H1 (cell line): Measurements from ENCODE around the gene OST4. TPM values are rescaled to one million over a fixed set of nuclear protein-coding genes. Genes with fewer than 3 reads are reported as not detected.

Source experiments
- CTCF ChIA-PET: fragments of 300-600 bp; sonication (Branson Sonifier 250); formaldehyde crosslinking; loops from one replicate; lab custom pipeline; 2021; ENCODE audit not compliant: partially characterized antibody; lab: Charles Lee
- POLR2A ChIA-PET: fragments of 300-600 bp; sonication (Branson Sonifier 250); formaldehyde crosslinking; loops from one replicate; lab custom pipeline; 2021; ENCODE audit warnings: inconsistent platforms; ENCODE audit not compliant: partially characterized antibody; lab: Charles Lee
- DNase-seq, 2 experiments: peaks; one replicate each; pipeline versions ENCODE4 v3.0.0 to v3.0.0-alpha.2; 2010 to 2022; ENCODE audit warnings: low spot score in 2 of 2, low read depth in 1 of 2, mixed read lengths in 1 of 2
- FAIRE-seq: peaks from 2 replicates; lab custom pipeline; 2011; peaks lifted over from hg19 to GRCh38; lab: Jason Lieb, UNC
- H2AFZ ChIP-seq: 2 replicates; pipeline ENCODE4 v1.8.1; 2012; ENCODE audit warnings: low read length, inconsistent platforms
- H2AK5ac ChIP-seq: 2 replicates; pipeline ENCODE4 v1.6.1; 2013; ENCODE audit warnings: low read depth, low read length
- H2BK120ac ChIP-seq: replicated peaks from 2 replicates; pipeline ENCODE3; 2013; ENCODE audit warnings: low read depth, low read length, inconsistent platforms
- H2BK12ac ChIP-seq: 2 replicates; pipeline ENCODE4 v1.6.1; 2013; ENCODE audit warnings: low read depth, low read length
- H2BK15ac ChIP-seq: 2 replicates; pipeline ENCODE4 v1.6.1; 2013; ENCODE audit warnings: low read length
- H2BK20ac ChIP-seq: 2 replicates; pipeline ENCODE4 v1.6.1; 2013; ENCODE audit warnings: low read length
- H2BK5ac ChIP-seq: 2 replicates; pipeline ENCODE4 v1.6.1; 2013; ENCODE audit warnings: low read depth, low read length
- H3K14ac ChIP-seq: 2 replicates; pipeline ENCODE4 v1.6.1; 2013; ENCODE audit warnings: inconsistent platforms; ENCODE audit not compliant: insufficient read length
- H3K18ac ChIP-seq: 2 replicates; pipeline ENCODE4 v1.6.1; 2013; ENCODE audit warnings: low read length; ENCODE audit errors: extremely low read depth
- H3K23ac ChIP-seq: 2 replicates; pipeline ENCODE4 v1.6.1; 2013; ENCODE audit warnings: inconsistent platforms; ENCODE audit not compliant: insufficient read length
- H3K23me2 ChIP-seq: 2 replicates; pipeline ENCODE4 v1.6.1; 2013; ENCODE audit warnings: low read depth, low read length
- H3K27ac ChIP-seq: 2 replicates; pipeline ENCODE4 v1.6.1; 2011; ENCODE audit warnings: low read depth, low read length, inconsistent platforms
- H3K27me3 ChIP-seq, 4 experiments: replicated peaks in 1 of 4; 1 replicate in 1 of 4; 2 replicates in 3 of 4; pipeline versions ENCODE4 v1.6.1 to v1.8.1; 2011 to 2013; ENCODE audit warnings: low read length in 3 of 4, mild to moderate bottlenecking in 3 of 4, inconsistent platforms in 2 of 4, mixed read lengths in 2 of 4, moderate library complexity in 1 of 4; ENCODE audit not compliant: control insufficient read depth in 3 of 4, insufficient read depth in 3 of 4; ENCODE audit errors: extremely low read depth in 1 of 4
- H3K36me3 ChIP-seq, 4 experiments: 2 replicates each; pipeline versions ENCODE4 v1.6.1 to v1.8.1; 2011 to 2013; ENCODE audit warnings: mild to moderate bottlenecking in 4 of 4, low read length in 3 of 4, moderate library complexity in 2 of 4, control low read depth in 1 of 4, inconsistent platforms in 1 of 4; ENCODE audit not compliant: insufficient read depth in 4 of 4, control insufficient read depth in 2 of 4
- H3K4ac ChIP-seq: replicated peaks from 2 replicates; pipeline ENCODE3; 2013; ENCODE audit warnings: low read length, low read depth, mixed read lengths, inconsistent platforms; ENCODE audit not compliant: insufficient read length
- H3K4me1 ChIP-seq, 4 experiments: replicated peaks in 1 of 4; 1 replicate in 1 of 4; 2 replicates in 3 of 4; pipeline versions ENCODE4 v1.6.1 to v1.8.1; 2011 to 2013; ENCODE audit warnings: low read length in 3 of 4, inconsistent platforms in 2 of 4, mixed read lengths in 1 of 4; ENCODE audit not compliant: insufficient read depth in 4 of 4, control insufficient read depth in 3 of 4
- H3K4me2 ChIP-seq, 2 experiments: 2 replicates each; pipeline versions ENCODE4 v1.6.1 to v1.8.1; 2011 to 2013; ENCODE audit warnings: low read depth in 2 of 2, low read length in 2 of 2, control low read depth in 1 of 2, inconsistent platforms in 1 of 2, mild to moderate bottlenecking in 1 of 2; ENCODE audit not compliant: insufficient read depth in 1 of 2
- H3K4me3 ChIP-seq, 4 experiments: fragments of 200-600, 300-600 bp in 1 of 4; sonication (generic), shearing (Covaris generic), sonication (Bioruptor Twin) in 1 of 4; 2 replicates each; pipeline versions ENCODE4 v1.5.1 to v1.8.1; 2011 to 2016; ENCODE audit warnings: low read length in 4 of 4, low read depth in 3 of 4, control low read depth in 2 of 4, inconsistent platforms in 2 of 4, mild to moderate bottlenecking in 2 of 4, mixed read lengths in 1 of 4, moderate library complexity in 1 of 4; ENCODE audit not compliant: insufficient read depth in 2 of 4; ENCODE audit errors: extremely low read depth in 1 of 4
- H3K56ac ChIP-seq: replicated peaks from 2 replicates; pipeline ENCODE3; 2013; ENCODE audit warnings: low read depth, mild to moderate bottlenecking, mixed read lengths, low read length, inconsistent platforms; ENCODE audit not compliant: insufficient read length
- H3K79me1 ChIP-seq: 2 replicates; pipeline ENCODE4 v1.6.1; 2013; ENCODE audit warnings: low read depth, low read length, control low read depth
- H3K79me2 ChIP-seq, 2 experiments: 2 replicates each; pipeline versions ENCODE4 v1.6.1 to v1.8.1; 2012 to 2013; ENCODE audit warnings: low read length in 2 of 2, mild to moderate bottlenecking in 2 of 2, inconsistent platforms in 1 of 2; ENCODE audit not compliant: insufficient read depth in 2 of 2, control insufficient read depth in 1 of 2
- H3K9ac ChIP-seq, 4 experiments: replicated peaks in 1 of 4; 1 replicate in 1 of 4; 2 replicates in 3 of 4; pipeline versions ENCODE4 v1.6.1 to v1.8.1; 2011 to 2013; ENCODE audit warnings: low read depth in 3 of 4, low read length in 3 of 4, control low read depth in 2 of 4, mild to moderate bottlenecking in 2 of 4, moderate library complexity in 2 of 4, inconsistent platforms in 1 of 4; ENCODE audit errors: extremely low read depth in 1 of 4
- H3K9me3 ChIP-seq, 2 experiments: 2 replicates each; pipeline versions ENCODE4 v1.6.1 to v1.8.1; 2012 to 2013; ENCODE audit warnings: mild to moderate bottlenecking in 2 of 2, moderate library complexity in 2 of 2, control low read depth in 1 of 2, inconsistent platforms in 1 of 2, low read depth in 1 of 2, low read length in 1 of 2, mixed read lengths in 1 of 2; ENCODE audit not compliant: insufficient read depth in 2 of 2
- H4K20me1 ChIP-seq, 2 experiments: replicated peaks in 1 of 2; 2 replicates each; pipeline versions ENCODE3 to v1.8.1; 2011 to 2013; ENCODE audit warnings: inconsistent platforms in 2 of 2, low read length in 2 of 2, mild to moderate bottlenecking in 1 of 2; ENCODE audit not compliant: insufficient read depth in 2 of 2, control insufficient read depth in 1 of 2
- H4K5ac ChIP-seq: 2 replicates; pipeline ENCODE4 v1.6.1; 2013; ENCODE audit warnings: low read length, low read depth, mixed read lengths, inconsistent platforms; ENCODE audit not compliant: insufficient read length
- H4K8ac ChIP-seq: 2 replicates; pipeline ENCODE4 v1.8.0; 2013; ENCODE audit warnings: mild to moderate bottlenecking, moderate library complexity, low read length, inconsistent platforms; ENCODE audit not compliant: insufficient read depth; ENCODE audit errors: extremely low read depth
- H4K91ac ChIP-seq: replicated peaks from 2 replicates; pipeline ENCODE3; 2013; ENCODE audit warnings: low read length, mixed read lengths, inconsistent platforms; ENCODE audit not compliant: insufficient read length
- CBX5 ChIP-seq: fragments of 300-800, 300-1000 bp; sonication (generic); IDR thresholded peaks from 2 replicates; pipeline ENCODE4 v1.7.1; 2016; ENCODE audit warnings: antibody characterized with exemption, low read length, low read depth
- JUND ChIP-seq: IDR thresholded peaks from 2 replicates; pipeline ENCODE4 v1.6.1; 2011; ENCODE audit warnings: mild to moderate bottlenecking, improper control_type of control experiment, low read length
- KDM1A ChIP-seq: fragments of 200-600, 300-600 bp; sonication (generic); IDR thresholded peaks from 2 replicates; pipeline ENCODE4 v1.7.1; 2016; ENCODE audit warnings: mild to moderate bottlenecking, low read length, borderline replicate concordance
- NANOG ChIP-seq: IDR thresholded peaks from 2 replicates; pipeline ENCODE4 v1.6.1; 2011; ENCODE audit warnings: low read length, low read depth, mild to moderate bottlenecking, inconsistent platforms; ENCODE audit not compliant: insufficient read depth, poor library complexity, severe bottlenecking
- POLR2A ChIP-seq, 2 experiments: IDR thresholded peaks; 1 replicate in 1 of 2; 2 replicates in 1 of 2; pipeline ENCODE4 v1.6.1; 2011; ENCODE audit warnings: low read depth in 2 of 2, low read length in 2 of 2, mild to moderate bottlenecking in 2 of 2; ENCODE audit errors: control extremely low read depth in 1 of 2
- RBBP5 ChIP-seq: IDR thresholded peaks from 2 replicates; pipeline ENCODE4 v1.7.1; 2012; ENCODE audit warnings: low read depth, mild to moderate bottlenecking, inconsistent platforms, low read length, moderate library complexity, borderline replicate concordance
- SP2 ChIP-seq: IDR thresholded peaks from 2 replicates; pipeline ENCODE4 v1.6.1; 2012; ENCODE audit warnings: mild to moderate bottlenecking, low read length, inconsistent platforms
- SP4 ChIP-seq: IDR thresholded peaks from 2 replicates; pipeline ENCODE4 v1.6.1; 2012; ENCODE audit warnings: low read length, inconsistent platforms
- WGBS, 2 experiments: shearing (Covaris generic) in 1 of 2; methylation state at CpG; one replicate each; pipeline versions ENCODE4 v1.1.6 to v1.1.7; 2013 to 2015; ENCODE audit warnings: low lambda C conversion rate in 2 of 2, mixed read lengths in 2 of 2, inconsistent platforms in 1 of 2, low coverage in 1 of 2, missing lambda C conversion rate in 1 of 2; ENCODE audit not compliant: insufficient replicate concordance in 2 of 2, insufficient coverage in 1 of 2, insufficient read length in 1 of 2; ENCODE audit errors: extremely low coverage in 1 of 2, missing lambda C conversion rate in 1 of 2; 5-methylcytosine and 5-hydroxymethylcytosine counted together
- polyA plus RNA-seq, 7 experiments: library from polyadenylated mRNA; depleted of rRNA in 3 of 7; stranded (reverse) in 5 of 7; unstranded in 2 of 7; fragments of >200 nt in 5 of 7; fragments of 200-250 nt in 2 of 7; gene quantifications; 1 replicate in 5 of 7; 2 replicates in 1 of 7; 4 replicates in 1 of 7; pipeline versions ENCODE4 v1.2.1 to v1.2.3, GENCODE V29; 2011 to 2013; ENCODE audit warnings: missing spikeins in 2 of 7, mixed read lengths in 2 of 7
- total RNA-seq: library from RNA; stranded (reverse); fragmentation: NEBNext Ultra II Directional; extraction: Animal tissue kit (Norgen Biotek cat#: 25700); gene quantifications from 2 replicates; pipeline ENCODE4 v1.2.1, GENCODE V29; 2021
- TF ChIP-seq, protein P1 (sequence below): IDR thresholded peaks from 2 replicates; pipeline ENCODE4 v1.6.1; 2012; ENCODE audit warnings: low read length, inconsistent platforms
- TF ChIP-seq, protein P2 (sequence below): IDR thresholded peaks from 2 replicates; pipeline ENCODE4 v1.6.1; 2012; ENCODE audit warnings: inconsistent platforms

Gene OST4
- total and polyA plus RNA-seq, 2 of the 8 experiments (the other 6 are each of a cell fraction or from before 2014, with no cell fraction given): 225 to 865 TPM

DNA sequence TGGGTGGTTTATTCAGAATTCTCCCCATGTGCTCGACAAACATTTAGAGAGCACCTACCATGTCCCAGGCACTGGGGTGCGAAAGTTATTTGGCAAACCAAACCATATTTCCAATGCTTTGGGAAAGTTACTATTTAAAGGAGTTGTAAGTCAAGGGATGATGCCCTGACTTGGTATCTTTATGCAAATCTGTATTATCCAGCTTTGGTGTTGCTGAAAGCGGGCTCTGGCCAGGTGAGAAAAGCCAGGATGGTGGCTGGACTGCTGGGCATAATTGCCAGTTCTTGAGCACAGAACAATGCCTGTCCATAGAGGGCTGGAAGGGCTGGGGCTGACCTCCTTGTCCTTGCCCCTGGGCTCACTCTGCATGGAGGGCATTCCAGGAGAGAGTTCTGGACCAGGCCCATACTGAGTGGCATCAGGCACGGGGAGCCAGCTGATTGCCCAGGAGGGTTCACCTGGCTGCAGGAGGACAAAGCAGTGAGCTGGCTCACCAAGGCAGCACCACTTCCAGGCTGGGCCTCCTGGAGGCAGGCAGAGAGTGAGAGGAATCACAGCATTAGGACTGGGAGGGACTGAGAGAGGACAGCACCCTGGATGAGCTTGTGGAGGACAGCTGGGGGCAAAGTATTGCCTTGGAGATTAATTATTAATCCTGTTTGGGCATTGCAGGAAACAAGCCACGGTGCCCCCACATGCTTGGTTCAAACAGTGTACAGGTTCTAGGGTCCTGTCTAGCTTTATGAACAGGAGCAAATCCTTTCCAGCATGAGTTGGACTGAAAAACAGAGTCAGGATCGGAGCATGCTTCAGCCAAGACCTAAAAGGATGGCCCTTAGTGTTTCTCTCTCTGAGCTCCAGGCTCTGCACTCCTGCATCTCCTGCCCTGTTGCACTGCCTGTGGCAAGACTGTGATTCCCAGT is 22.2 kb upstream of the OST4 start:
- H2BK20ac ChIP-seq: no peak overlapping the region
- peaks cover 0 to 2% (median under 1%) of the 10 kb centered on the region in 4 experiments; a peak in 2 of 7 replicates for H3K4me1 ChIP-seq
- no peak overlapping the region for H3K14ac ChIP-seq
- DNase-seq (no peak), FAIRE-seq (no peak)
- H3K56ac ChIP-seq: no peak overlapping the region
- H3K79me2 ChIP-seq: no peaks in the 10 kb centered on the region
- H4K5ac ChIP-seq: no peak overlapping the region
- H4K8ac ChIP-seq: no peak overlapping the region
- H2AK5ac ChIP-seq: no peak overlapping the region
- H3K23ac ChIP-seq: no peak overlapping the region
- H3K23me2 ChIP-seq: no peaks in the 10 kb centered on the region
- peaks cover 1 to 6% of the 10 kb centered on the region in 2 experiments for H4K20me1 ChIP-seq
- no peak overlapping the region for H3K27ac ChIP-seq
- no peak overlapping the region for H2BK120ac ChIP-seq
- no peak for TF ChIP-seq RBBP5
- TF ChIP-seq NANOG: no peak
- TF ChIP-seq KDM1A: no peak
- no peak for TF ChIP-seq SP4
- TF ChIP-seq JUND: no peak
- no peak for TF ChIP-seq CBX5
- no peak for TF ChIP-seq POLR2A (IDR thresholded peaks at IDR 0.05; ENCODE audit: control extremely low read depth in 1 of 2, low read depth in 2 of 2, low read length in 2 of 2)
- no peak for TF ChIP-seq SP2
- TF ChIP-seq, protein P1, sequence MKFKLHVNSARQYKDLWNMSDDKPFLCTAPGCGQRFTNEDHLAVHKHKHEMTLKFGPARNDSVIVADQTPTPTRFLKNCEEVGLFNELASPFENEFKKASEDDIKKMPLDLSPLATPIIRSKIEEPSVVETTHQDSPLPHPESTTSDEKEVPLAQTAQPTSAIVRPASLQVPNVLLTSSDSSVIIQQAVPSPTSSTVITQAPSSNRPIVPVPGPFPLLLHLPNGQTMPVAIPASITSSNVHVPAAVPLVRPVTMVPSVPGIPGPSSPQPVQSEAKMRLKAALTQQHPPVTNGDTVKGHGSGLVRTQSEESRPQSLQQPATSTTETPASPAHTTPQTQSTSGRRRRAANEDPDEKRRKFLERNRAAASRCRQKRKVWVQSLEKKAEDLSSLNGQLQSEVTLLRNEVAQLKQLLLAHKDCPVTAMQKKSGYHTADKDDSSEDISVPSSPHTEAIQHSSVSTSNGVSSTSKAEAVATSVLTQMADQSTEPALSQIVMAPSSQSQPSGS: no peak
- TF ChIP-seq, protein P2, sequence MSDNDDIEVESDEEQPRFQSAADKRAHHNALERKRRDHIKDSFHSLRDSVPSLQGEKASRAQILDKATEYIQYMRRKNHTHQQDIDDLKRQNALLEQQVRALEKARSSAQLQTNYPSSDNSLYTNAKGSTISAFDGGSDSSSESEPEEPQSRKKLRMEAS: no peak
- ChIA-PET POLR2A (interaction anchor here (1.1 to 1.5 kb wide), 3 partner anchors 21 to 129 kb away, joined by 3 to 6 read pairs (median 4); no protein-coding TSS in a partner anchor), CTCF (interaction anchor here (0.7 to 12.7 kb wide), 13 partner anchors 8 to 188 kb away, joined by 3 to 120 read pairs (median 4); partner anchors contain the start of gene PREB)
- no peak overlapping the region for H2AFZ ChIP-seq
- H3K9ac ChIP-seq: no peak overlapping the region
- H3K4me3 ChIP-seq: no peak overlapping the region
- H3K4ac ChIP-seq: no peak overlapping the region
- no peaks in the 10 kb centered on the region for H3K9me3 ChIP-seq
- no peak overlapping the region for H2BK12ac ChIP-seq
- H4K91ac ChIP-seq: no peak overlapping the region
- WGBS, 2 experiments: 80% methylated on average over 6 of the region's 6 CpGs; no CpG with 5 or more reads in 1 of the 2 experiments
- no peak overlapping the region for H2BK5ac ChIP-seq
- H3K18ac ChIP-seq: no peak overlapping the region
- H3K27me3 ChIP-seq: no peaks in the 10 kb centered on the region
- H3K4me2 ChIP-seq: no peak overlapping the region
- no peaks in the 10 kb centered on the region for H3K36me3 ChIP-seq
- H3K79me1 ChIP-seq: no peaks in the 10 kb centered on the region; the same call in 1 of the 2 replicates
- H2BK15ac ChIP-seq: no peak overlapping the region
